Measurements from ENCODE around the gene BICC1.

The BICC1 gene

GRCh38 chr10:58817201-58817846 lies 304.7 kb downstream of the BICC1 start:
- no peak for DNase-seq (ENCODE audit: extremely low read depth, low read depth)
- no peak for TF ChIP-seq CTCF (IDR thresholded peaks at IDR 0.05; ENCODE audit: low read depth, low read length)

GRCh38 chr10:58818900-58819299 lies 306.2 kb downstream of the BICC1 start:
- peak; percentile 10; the same call in 1 of the 2 replicates for TF ChIP-seq CTCF (IDR thresholded peaks at IDR 0.05; ENCODE audit: low read depth, low read length)
- DNase-seq (ENCODE audit: extremely low read depth, low read depth) = peak; percentile 62

GRCh38 chr10:58820386-58820785 lies 307.7 kb downstream of the BICC1 start:
- no peak for TF ChIP-seq CTCF (IDR thresholded peaks at IDR 0.05; ENCODE audit: low read depth, low read length)
- DNase-seq (ENCODE audit: extremely low read depth, low read depth) = no peak

- TF ChIP-seq CTCF (IDR thresholded peaks at IDR 0.05; ENCODE audit: low read depth, low read length) = no peak
- no peak for DNase-seq (ENCODE audit: extremely low read depth, low read depth)
These were observed 308.4 kb downstream of the BICC1 start for GRCh38 chr10:58820861-58821751.

- no peak for TF ChIP-seq CTCF (IDR thresholded peaks at IDR 0.05; ENCODE audit: low read depth, low read length)
- DNase-seq (ENCODE audit: extremely low read depth, low read depth) = no peak
These were observed 309.0 kb downstream of the BICC1 start for GRCh38 chr10:58821752-58822056.

- DNase-seq (ENCODE audit: extremely low read depth, low read depth) = no peak
- TF ChIP-seq CTCF (IDR thresholded peaks at IDR 0.05; ENCODE audit: low read depth, low read length) = no peak
These were observed 311.3 kb downstream of the BICC1 start for GRCh38 chr10:58823983-58824382.

- no peak for TF ChIP-seq CTCF (IDR thresholded peaks at IDR 0.05; ENCODE audit: low read depth, low read length)
- no peak for DNase-seq (ENCODE audit: extremely low read depth, low read depth)
These were observed 311.7 kb downstream of the BICC1 start for GRCh38 chr10:58824396-58824795.
